GM19328 (cell line): ENCODE results near the gene DLG1.
"Not testable (repeated sequence)": the region's sequence is repeated elsewhere in the genome, so short reads cannot be mapped to it uniquely, and the experiment has no call there.

Source experiments
- ATAC-seq: cut with Tn5 transposase; IDR thresholded peaks from one replicate; pipeline ENCODE4 v1.9.1; 2021; ENCODE audit warnings: mild to moderate bottlenecking, moderate library complexity; ENCODE audit not compliant: unreplicated experiment

Gene DLG1

DNA sequence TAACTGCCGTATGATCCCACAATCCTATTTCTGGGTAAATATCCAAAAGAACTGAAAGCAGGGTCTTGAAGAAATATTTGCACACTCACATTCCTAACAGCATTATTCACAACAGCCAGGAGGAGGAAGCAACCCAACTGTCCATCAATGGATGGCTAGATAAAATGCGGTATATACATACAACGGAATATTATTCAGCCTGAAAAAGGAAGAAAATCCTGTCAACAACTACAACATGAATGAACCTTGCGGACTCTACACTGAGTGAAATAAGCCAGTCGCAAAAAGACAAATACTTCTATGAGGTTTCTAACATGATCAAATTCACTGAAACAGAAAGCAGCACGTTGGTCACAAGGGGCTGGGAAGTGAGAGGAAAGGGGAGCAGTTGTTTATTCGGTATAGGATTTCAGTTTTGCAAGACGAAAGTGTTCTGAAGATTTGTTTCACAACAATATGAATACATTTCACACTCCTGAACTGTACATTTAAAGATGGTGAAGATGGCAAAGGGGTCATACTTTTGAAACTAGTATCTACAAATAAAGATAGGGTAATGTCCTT lies 6.2 kb downstream of the DLG1 start:
- ATAC-seq: no peak

DNA sequence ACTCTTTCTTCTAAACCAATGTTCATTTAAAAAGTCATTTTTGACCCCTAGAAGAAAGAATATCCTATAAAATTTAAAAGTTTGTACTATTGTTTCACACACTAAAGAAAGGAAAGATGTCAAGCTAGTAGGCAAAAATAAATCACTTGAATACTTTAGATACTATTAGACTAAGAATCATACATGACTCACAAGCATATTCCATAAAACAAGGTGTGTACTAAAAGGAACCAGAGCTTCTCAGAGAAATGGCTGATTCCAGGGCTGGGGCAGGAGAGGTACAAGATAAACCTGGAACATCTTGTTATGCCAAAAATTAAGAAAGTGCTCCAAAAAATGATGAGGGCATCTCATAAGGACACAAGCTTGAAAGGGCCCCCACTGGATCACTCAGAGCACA lies 8.7 kb downstream of the DLG1 start:
- no peak for ATAC-seq

DNA sequence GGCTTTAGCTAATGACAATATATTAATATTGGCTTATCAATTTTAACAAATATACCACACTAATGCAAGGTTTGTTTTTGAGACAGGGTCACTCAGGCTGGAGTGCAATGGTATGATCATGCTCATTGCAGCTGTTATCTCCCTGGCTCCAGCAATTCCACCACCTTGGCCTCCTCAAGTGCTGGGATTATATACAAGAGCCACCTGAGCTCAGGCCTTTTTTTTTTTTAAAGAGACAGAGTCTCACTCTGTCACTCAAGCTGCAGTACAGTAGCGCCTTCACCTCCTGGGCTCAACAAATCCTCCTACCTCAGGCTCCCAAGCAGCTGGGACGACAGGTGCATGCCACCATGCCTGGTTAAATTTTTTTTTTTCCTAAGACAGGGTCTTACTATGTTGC lies 11.7 kb downstream of the DLG1 start:
- no peak for ATAC-seq

DNA sequence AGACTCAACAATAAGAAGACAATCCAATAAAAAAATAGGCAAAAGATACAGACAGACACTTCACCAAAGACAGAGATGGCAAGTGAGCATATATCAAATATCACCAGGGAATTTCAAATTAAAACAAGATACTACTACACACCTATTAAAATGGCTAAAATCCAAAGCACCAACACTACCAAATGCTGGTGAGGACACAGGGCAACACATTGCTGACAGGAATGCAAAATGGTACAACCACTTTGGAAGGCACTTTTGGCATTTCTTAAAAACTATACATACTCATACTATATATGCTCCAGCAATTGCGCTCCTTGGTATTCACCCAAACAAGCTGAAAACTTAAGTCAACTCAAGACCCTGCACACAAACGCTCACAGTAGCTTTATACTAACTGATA lies 12.9 kb downstream of the DLG1 start:
- ATAC-seq: no peak

DNA sequence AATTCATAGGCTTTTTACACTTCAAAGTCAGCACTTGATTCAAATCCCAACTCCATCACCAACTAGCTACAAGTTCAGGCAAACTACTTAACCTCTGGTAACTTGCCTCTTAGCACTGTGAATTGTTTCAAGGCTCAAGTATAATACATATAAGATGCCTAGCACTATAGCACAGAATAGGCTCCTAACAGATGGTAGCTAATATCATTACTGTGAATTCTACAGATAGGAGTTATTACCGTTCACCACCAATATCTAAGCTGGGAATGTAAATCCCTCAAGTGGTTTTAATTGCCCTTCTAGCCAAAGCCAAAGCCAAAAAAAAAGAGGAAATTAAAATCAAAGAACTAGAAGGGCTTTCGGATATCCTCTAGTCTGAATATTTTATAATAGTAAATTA lies 15.4 kb downstream of the DLG1 start:
- ATAC-seq: no peak

DNA sequence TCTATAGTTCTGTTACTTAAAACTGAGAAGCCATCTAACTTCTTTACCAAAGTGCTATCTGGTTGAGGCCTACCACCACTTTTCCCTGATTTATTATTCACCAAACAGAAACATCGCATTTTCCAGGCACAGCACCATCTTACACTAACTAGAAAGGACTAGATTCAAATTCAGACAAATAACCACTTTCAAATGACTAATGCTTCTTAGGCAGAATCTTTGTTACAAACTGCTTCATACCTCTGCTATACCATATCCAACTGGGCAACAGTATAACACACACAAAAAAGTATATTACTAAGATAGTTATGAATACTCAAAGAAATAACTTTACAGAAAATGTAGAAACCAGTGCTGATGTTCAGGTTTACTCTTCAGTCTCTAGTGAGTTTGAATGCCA lies 16.6 kb downstream of the DLG1 start:
- no peak for ATAC-seq

DNA sequence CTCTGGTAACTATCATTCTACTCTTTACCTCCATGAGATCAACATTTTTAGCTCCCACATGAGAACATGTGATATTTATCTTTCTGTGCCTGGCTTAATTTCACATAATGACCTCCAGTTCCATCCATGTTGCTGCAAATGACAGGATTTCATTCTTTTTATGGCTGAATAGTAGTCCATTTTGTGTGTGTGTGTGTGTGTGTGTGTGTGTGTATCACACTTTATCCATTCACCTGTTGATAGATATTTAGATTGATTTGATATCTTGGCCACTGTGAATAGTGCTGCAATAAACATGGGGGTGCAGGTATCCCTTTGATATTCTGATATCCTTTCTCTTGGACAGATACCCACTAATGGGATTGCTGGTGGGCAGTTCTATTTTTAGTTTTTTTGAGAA lies 18.3 kb downstream of the DLG1 start:
- no peak for ATAC-seq

DNA sequence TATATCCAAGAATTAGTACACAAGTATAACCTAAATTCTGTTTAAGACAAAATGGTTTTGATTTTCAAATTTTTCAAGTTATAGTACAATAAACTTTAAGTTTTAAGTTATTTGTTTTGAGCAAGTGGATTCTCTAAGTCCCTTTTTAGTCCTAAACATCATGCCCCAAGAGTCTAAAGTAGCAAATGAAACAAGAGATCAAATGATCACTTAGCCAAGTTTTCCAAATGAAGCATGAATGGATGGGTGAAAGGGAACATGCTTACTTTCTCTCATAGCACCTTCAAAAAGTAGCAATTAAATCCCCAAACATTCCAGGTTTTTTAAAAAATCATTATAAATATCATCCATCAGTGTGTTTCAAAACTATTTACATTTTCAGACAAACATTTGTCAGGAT lies 19.5 kb downstream of the DLG1 start:
- ATAC-seq: no peak

DNA sequence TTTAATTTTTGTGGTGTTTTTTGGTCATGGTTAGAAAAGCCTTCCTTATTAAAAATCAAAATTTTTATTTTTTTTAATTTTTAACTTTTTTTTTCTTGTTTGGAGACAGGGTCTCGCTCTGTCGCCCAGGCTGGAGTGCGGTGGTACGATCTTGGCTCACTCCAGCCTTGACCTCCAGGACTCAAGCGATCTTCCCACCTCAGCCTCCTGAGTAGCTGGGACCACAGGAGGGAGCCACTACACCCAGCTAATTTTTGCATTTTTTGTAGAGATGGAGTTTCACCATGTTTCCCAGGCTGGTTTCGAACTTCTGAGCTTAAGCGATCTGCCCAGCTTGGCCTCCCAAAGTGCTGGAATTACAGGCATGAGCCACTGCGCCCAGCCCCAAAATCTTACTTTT lies 21.6 kb downstream of the DLG1 start:
- not testable (repeated sequence) for ATAC-seq

DNA sequence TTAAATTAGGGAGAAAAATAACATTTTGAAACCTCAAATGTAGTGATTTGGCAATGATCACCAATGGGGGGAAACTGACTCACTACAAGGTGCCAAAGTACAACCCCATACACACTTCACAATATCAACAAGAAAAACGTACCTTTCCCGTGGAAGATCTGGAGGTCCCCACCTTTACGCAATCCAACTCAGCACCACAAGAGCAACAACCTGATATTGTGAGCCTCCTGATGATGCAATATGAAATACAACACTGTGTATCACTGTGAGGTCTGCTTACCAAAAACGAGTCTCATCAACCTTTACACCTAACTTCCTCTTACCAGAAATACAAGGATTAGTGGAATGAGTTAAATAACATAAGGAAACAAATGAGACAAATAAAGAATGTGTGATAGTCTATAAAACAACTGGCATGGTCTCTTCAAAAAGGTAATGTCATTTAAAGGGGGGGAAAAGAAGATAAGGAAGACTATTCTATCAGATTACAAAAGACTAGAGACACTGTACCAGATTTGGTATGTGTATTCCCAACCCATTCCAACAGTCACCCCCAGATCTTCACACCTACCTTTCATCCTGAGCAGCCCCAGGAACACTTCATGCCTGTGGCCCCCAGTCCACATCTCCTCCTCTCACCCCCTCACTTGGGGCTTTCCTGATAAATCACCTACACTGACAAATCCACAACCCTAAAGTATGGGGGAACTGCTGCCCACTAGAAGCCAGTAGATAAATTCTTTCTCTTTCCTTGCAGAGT lies 27.7 kb downstream of the DLG1 start:
- ATAC-seq: no peak

DNA sequence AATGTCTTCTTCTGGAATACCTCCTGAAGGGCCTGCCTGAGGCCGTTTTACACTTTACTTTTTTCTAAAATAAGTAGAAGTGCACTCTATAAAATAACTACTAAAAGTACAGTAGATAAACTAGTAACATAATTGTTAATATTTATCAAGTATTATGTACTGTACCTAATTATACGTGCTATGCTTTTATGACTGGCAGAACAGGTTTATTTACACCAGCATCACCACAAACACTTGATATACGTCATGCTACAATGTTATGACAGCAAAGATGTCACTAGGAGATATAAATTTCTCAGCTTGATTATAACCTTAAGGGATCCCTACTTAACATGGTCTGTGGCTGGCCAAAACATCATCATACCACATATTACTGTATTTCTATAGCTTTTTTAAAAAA lies 29.4 kb downstream of the DLG1 start:
- no peak for ATAC-seq

DNA sequence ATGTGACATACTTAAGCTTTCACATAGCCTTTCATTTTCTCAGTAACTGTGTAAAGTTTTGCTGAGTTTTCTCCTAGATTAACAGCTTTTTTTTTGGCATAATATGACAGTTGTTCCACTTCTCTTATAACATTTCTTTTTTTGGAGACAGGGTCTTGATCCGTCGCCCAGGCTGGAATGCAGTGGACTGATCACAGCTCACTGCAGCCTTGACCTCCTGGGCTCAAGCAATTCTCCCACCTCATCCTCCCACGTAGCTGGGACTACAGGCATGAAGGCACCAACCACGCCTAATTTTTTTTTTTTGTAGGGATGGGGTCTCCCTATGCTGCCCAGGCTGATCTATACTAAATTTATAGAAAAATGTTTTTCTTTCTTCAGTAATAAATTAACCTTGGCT lies 30.1 kb downstream of the DLG1 start:
- ATAC-seq: no peak

DNA sequence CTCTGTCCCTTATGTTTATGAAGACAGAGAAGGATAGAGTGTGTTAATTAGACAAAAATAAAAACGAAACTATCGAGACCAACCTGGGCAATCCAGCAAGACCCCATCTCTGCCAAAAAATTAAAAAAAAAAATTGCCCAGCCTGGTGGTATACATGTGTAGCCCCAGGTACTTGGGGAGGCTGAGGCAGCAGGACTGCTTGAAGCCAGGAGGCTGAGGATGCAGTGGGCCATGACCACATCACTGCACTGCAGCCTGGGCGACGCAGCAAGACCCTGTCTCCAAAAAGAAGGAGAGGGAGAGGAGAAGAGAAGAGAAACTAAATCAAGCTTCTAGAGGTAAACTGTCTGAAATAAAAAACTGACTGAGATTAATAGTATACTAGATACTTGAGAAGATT lies 32.1 kb downstream of the DLG1 start:
- no peak for ATAC-seq

DNA sequence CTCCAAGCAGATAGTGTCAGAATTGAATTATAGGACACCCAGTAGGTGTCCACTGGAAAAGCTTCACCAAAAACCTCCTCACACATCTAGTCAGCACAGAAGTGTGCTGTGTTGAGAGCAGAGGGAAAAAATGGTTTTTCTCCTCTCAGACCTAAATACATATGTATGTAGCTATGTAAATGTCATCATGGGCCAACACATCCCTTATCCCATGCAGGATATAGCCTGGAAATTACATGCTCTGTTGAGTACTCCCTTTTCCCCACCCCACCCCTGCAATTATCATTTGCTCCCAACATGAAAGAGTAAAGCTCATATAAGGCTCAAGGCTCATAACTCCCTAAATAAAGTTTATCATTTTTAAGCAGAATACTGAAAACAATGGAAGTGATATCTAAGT lies 35.7 kb downstream of the DLG1 start:
- no peak for ATAC-seq

DNA sequence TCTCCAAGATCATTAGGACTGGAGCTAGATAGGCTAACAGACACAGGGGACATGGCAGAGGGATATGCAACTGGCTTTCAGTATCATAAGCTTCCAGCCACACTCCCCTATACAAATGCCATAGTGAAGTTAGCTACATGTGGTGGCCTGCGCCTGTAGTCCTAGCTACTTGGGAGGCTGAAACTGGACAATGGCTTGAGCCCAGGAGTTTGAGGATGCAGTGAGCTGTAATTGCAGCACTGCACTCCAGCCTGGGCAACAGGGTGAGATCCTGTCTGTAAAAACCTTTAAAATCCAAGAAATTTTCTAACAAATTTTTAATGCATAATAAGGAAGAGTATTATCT lies 37.3 kb downstream of the DLG1 start:
- ATAC-seq: no peak

DNA sequence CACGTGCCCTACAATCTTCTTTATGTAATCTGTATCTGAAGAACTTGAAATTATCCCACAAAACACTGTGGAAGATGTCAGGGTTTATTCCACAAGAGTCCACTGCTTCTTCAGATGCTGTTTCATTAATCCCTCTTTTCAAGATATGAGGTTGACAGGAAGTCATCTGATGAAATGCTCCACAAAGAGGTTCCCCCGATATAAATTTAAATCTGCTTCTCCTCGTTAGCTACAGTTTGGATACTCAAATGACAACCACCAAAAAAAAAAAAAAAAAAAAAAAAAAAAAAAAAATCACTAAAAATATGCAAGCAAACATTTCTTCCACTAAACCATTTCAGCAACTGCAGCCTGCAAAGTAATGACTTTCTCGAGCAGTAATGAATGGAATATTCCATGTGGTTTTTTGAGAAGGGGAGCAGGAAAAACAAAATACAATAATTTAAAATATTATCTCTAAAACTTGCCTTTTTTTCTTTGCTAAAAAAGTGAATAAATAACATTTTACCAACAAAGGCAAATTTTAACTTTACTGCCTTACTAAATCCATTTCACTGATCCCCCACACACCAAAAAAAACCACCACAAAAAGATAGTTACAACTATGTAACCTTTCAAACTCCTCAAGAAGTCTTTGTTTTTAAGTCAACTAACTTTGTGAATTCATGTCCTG lies 37.8 kb downstream of the DLG1 start:
- ATAC-seq: no peak

DNA sequence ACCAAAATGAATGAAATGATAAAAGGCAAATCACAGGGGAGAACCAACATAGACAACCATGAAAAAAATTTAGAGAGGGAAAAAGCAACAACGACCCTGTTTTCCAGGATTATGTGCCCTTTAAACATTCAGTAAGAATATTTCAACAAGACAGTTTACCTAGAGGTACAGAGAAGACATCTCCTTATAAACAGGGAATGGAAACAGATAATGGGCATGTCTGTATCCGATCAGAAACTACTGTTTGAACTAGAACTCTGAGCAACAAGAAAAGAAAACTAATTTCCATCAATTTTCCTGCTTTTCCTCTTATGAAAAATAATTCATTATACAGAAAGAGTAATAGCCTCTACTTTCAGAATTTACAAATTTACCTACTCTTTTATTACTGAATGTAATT lies 39.3 kb downstream of the DLG1 start:
- no peak for ATAC-seq

DNA sequence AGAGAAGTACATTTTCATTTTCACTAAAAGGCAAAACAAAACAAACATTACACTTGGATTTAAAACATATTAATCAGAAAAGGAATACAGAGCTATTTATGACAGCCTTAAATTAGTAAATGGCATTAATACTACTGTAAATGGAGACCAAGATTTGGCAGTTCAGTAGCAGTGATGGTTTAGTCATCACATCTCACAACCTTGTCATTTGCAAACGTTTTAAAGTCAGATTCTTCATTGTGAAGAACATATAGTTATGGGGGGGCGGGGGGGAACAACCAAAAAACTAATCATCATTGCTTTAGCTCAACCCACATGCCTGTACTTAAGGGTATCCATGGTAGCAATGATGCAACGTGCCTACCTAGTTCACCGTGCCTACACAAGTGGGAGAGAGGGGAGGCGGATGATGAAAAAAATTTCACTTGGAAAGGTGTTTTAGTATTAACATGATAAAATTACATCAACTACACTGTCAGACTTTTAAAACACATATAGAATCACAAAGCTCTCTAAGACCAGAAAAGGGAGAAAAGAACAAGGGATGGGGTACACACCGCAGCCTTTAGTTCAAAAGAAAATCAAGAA lies 40.1 kb downstream of the DLG1 start:
- ATAC-seq: no peak

DNA sequence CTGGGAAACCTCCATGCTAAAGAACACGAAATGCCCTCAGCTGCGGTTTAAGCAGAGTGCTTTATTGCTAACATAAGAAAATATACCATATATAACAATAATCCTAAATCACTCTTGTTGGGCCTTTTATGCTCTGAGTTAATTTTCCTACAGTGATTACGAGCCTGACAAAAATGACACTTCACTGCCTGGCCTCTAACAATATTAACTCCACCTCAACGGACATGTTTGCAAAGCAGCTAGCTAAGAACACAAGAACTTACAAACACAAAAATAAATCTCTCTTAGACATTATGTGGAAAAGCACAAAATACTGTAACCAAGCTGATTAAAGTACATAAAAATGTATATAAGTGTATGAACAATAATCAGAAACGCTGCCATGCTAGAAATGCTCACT lies 40.7 kb downstream of the DLG1 start:
- ATAC-seq: no peak

DNA sequence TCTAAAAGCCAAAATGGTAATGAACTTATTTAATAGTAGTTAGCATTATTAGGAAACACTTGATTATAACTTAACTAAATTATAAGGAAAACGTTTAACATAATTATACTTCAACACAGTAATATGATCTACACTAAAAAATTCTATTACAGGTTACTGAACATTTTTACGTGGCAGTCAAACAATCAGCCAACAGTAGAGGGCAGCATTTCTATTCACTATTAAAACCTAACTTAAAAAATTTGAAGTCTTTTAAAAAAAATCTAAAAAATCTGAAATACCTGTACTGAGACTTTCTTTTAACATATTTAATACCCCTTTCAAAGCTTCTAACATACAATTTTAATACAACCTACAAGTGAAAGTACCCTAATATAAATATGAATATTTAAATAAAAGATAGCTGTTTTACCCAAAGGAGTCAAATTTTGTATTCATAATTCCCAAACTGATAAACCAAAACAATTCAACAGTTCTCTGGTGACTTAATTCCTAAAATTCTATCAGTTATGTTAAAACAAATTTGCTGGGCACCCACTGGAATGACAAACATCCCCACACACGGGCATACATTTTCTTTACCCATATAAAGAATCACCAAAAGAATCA lies 41.5 kb downstream of the DLG1 start:
- ATAC-seq: no peak

DNA sequence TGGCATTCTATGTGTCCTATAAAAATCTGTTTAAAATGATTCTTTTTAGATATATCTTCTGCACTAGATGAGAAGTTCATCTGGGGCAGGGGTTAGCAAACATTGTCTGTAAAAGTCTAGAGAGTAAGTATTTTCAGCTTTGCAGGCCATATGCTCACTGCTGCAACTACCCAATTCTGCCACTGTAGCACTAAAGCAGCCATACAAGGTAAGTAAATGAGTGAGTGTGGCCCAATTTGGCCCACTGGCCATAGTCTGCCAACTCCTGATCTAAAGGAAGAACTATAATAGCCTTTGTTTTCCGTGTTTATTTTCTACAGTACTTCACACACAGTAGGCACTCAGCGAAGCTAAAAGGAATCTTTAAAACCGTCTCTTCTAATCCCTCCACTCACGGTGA lies 42.3 kb downstream of the DLG1 start:
- ATAC-seq: no peak
